HPDE6-E6E7 (cell line): ENCODE results near the gene TNS1.
"Not testable (repeated sequence)": the region's sequence is repeated elsewhere in the genome, so short reads cannot be mapped to it uniquely, and the experiment has no call there.

Experiments used
- DNase-seq: peaks from one replicate; pipeline ENCODE4 v3.0.0; 2011; ENCODE audit warnings: missing footprints; ENCODE audit errors: extremely low spot score

The TNS1 gene

GRCh38 chr2:217816396-217816869 lies 186.4 kb downstream of the TNS1 start:
- no peak for DNase-seq

GRCh38 chr2:217813828-217814227 lies 189.0 kb downstream of the TNS1 start:
- DNase-seq, result no peak

GRCh38 chr2:217812170-217812569 lies 190.6 kb downstream of the TNS1 start:
- DNase-seq, result no peak

- DNase-seq, result no peak
Measured at GRCh38 chr2:217810260-217810659, 192.5 kb downstream of the TNS1 start.

DNA sequence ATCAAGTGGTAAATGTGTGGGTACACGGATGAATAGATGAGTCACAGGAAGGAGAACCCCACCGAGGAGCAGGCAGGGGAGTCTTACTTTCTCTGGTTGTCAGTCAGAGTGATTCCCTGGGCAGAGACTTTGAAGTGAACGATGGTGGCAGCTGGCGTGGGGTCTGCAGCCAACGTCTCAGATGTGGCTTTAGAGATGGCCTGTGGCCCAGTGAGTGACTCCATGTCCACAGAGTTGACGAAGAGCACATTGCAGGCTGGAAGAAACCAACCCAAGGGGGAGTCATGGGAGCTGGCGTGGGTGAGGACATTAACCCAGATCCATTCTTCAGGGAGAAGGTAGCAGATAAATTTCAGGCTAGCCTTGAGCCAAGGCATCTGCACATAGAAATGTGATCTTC lies 193.1 kb downstream of the TNS1 start:
- DNase-seq, result no peak

DNA sequence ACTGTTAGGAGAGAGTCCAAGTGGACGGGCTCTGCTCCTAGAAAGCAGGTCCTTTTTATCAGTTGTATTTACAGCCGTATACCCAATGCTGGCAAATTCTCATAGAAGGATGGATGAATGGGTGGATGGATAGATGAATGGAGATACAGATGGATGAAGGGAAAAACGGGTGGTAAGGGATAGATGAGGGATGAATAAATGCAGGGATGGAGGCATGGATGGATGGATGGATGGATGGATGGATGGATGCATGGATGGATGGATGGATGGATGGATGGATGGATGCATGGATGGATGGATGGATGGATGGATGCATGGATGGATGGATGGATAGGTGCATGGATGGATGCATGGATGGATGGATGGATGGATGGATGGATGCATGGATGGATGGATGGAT lies 193.8 kb downstream of the TNS1 start:
- DNase-seq, result not testable (repeated sequence)

GRCh38 chr2:217808326-217808725 lies 194.5 kb downstream of the TNS1 start:
- no peak for DNase-seq

DNA sequence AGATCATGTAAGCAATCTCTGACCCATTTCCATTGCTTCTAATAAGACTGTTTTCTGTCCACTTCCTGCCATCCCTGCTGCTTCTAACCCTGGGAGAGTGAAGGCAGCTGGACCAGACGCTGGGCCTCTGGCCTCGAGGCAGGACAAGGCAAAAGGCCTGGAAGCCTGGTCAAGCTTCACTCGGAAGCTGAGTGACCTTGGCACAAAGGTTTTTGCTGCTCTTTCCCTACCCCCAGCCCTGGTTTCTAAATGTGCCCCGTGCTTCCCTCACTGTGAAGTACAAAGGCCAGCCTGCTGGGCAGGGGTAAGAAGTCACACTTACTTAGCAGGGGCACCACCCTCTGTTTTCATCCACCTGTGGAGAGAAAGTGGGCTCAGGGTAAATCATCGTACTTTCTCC lies 195.0 kb downstream of the TNS1 start:
- no peak for DNase-seq

DNA sequence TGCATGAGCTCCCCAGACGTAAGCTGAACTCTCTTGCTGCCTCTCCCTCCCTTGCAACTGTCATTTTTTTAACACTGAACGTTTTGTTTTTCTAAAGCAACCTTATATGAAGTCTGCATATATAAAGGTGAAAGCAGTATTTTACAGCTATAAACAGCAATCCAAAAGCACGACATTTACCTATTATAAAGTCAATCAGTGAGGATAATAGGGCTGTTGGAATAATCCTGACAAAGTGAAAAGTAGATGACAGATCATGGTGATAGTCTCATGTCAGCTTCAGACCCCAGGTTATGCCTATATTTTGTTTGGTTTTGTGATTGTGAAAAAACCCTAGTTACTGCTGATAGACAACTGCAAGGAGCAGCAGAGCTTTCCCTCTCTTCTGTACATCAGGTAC lies 195.8 kb downstream of the TNS1 start:
- DNase-seq, result no peak

DNA sequence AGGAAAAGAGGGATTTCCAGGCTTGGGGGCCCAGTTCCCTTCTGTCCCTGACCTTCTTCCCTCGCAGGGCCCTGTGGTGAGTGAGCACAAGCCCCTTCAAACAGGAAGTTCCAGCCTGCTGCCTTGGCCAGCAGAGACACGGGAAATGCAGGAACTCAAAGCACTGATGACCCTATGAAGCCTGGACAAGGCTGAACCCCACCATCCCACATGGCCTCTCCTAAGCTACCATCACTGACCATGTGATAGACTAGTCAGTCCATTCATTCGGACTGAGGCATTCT lies 196.4 kb downstream of the TNS1 start:
- DNase-seq, result no peak

GRCh38 chr2:217805668-217806481 lies 196.9 kb downstream of the TNS1 start:
- no peak for DNase-seq

- no peak for DNase-seq
Measured at GRCh38 chr2:217804791-217805667, 197.8 kb downstream of the TNS1 start.

DNA sequence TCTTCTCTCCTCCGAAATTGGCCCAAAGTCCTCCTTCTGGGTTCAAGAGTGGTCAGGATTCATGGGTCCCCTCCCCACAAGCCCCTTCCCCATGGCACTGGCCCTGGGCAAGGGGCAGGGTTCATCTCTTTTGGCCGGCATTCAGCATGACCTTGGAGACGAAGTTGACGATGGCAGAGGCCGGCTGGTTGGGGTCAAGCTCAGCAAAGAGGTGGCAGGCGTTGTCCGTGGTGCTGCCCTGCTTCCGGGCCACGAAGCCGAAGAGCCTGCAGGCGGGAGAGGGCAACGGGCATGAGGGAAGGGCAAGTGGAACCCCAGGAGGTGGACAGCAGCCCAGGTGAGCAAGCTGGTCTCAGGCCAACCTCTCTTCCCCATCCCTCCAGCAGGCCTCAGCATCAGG lies 198.5 kb downstream of the TNS1 start:
- DNase-seq, result no peak

DNA sequence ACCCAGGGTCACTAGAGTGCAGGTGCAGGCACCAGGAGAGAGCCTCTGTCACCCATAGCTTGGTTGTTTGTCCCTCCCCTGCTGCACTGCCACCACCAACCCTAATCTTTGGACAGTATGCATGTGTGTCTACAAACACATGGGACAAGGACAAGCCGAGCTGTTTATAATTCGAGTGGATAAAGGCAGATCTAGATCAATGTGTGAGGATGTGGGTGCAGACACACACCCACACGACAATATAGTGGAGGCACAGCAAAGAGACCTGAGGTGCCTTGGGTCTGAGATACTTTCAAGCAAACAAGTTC lies 199.2 kb downstream of the TNS1 start:
- no peak for DNase-seq

GRCh38 chr2:217802876-217803652 lies 199.7 kb downstream of the TNS1 start:
- no peak for DNase-seq

DNA sequence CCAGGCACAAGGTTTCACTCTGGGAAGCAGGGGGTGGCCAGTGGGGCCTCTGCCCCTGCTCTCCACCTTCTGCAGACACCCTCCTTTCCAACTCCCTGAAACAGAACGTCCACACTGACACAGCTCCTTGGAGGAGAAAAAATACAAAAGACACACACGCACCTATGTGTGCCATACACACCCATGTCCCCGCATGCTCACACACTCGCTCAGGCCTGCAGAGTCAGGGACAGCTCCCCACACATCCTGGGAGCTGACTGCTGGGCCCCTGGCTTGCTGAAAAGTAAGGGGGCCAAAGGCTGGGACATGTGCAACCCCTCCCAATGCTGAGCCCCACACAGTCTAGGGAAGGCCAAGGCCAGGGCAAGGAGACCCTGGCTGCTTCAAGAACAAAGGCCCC lies 200.5 kb downstream of the TNS1 start:
- DNase-seq, result no peak

DNA sequence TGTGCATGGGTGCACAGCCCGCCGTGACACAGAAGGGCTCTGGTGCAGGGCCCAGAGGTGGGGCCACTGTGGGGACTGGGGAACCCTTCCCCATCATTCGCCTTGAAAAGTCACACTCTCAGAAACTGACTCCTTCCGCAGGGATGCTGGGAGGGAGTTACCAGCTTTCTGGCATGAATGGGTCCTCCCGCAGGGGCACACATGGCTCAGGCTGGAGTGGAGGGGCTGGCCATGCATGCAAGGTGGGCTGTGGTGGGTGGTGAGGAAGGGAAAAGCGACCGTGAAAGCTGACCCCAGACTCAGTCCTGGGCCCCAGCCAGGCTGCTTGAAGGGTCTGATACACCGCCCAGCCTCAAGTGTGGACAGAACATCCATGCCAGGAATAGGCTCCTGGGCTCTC lies 201.1 kb downstream of the TNS1 start:
- no peak for DNase-seq

DNA sequence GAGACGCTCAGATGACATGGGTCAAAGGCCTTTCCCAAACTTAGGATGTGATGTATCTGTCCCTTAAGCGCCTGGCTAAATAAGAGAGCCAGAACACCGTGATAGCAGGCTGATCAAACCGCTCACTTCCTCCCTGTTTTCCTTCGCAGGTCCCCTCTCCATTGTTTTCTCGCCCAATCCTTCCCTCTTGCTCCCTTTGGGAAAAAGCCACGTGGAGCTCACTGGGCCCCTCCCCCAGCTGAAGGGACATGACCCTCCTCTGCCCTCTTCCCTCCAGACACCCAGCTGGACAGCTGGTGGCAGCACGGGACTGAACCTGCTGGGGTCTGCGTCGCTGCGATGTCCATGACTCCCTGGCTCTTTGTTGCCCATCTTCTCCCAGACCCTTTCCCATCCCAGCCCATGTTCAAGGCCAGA lies 201.7 kb downstream of the TNS1 start:
- no peak for DNase-seq

DNA sequence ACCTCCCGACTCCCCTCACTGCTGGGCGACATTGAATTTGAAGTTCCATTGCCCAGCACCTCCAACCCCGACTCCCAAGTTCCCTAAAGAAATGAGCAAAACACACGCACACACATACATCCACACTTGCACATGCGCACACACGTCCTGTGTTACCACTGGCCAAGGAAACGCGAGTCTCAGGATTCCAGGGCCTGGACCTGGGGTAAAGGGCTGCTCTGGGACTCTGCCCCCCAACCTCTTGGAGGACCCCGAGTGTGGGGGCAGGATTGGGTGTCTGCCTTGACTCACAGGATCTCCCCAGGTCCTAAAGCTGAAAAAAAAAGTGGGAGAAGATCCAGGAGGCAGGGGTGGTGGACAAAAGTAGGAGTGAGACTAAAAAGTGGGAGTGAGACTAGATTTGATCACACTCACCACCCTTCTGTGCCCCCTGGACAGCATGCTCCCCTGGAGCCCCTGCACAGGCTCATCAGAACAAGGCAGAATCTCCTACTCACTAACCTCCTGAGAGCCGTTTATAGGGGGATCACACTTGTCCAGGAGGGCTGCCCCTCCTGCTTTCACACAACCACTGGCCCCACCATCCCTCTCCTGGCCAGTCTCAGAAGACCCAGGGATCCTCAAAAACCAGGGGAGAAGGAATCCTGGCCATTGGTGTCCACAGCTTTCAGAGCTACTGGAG lies 202.2 kb downstream of the TNS1 start:
- DNase-seq, result no peak

- no peak for DNase-seq
Measured at GRCh38 chr2:217799563-217800432, 203.0 kb downstream of the TNS1 start.
